ENCODE results near the gene TAL2. TPM values are rescaled to one million over a fixed set of nuclear protein-coding genes. Genes with fewer than 3 reads are reported as not detected.

The TAL2 gene
- total RNA-seq, 1 experiment from 2014 or later = 0.50 TPM

DNA sequence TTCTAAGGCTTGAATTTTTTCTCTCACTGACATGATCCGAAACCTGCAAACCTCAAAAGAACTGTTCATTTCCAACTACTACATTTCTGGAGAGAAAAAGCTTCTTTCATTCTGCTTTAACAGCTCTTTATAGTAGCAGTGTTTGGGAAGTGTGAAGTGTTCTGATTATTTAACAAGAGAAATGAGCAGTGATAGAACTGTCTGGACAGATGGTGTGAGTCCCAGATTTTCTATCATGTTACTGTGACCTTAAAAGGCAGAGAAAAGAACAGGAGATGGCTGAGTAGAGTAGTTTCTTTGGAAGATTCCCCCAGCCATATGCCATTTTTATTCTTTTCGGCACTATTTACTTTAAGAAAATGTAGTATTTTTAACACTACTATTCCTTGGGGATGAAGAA, 41.3 kb upstream of the TAL2 start:
- Histone ChIP-seq H3K18ac (ENCODE audit: insufficient read length, low read depth, low read length) (no peak overlapping the region), H2BK5ac (ENCODE audit: insufficient read length, low read length) (no peak overlapping the region), H3T11ph (ENCODE audit: low read length) (no peak overlapping the region), H3K23ac (ENCODE audit: insufficient read length, low read depth, low read length) (no peak overlapping the region), H3K4ac (ENCODE audit: low read depth, low read length) (no peak overlapping the region), H2BK15ac (ENCODE audit: low read depth, low read length) (no peak overlapping the region), H2BK12ac (ENCODE audit: insufficient read length, low read depth, low read length) (no peak overlapping the region), H2AK5ac (ENCODE audit: insufficient read length, low read length) (no peak overlapping the region), H4K8ac (replicated peaks; ENCODE audit: insufficient read length, low read depth, low read length) (no peak overlapping the region), H3K27me3 (ENCODE audit: insufficient read depth, low read length) (no peaks in the 10 kb centered on the region), H3K4me1 (ENCODE audit: insufficient read depth, low read length) (no peaks in the 10 kb centered on the region), H3K23me2 (ENCODE audit: insufficient read length, low read depth, low read length, poor library complexity, severe bottlenecking) (no peaks in the 10 kb centered on the region), H3K56ac (ENCODE audit: insufficient read length, low read depth, low read length) (no peak overlapping the region), H2AFZ (ENCODE audit: low read length) (no peak overlapping the region), H4K91ac (ENCODE audit: insufficient read length, low read depth, low read length) (no peak overlapping the region), H2BK120ac (ENCODE audit: low read depth, low read length, poor library complexity, severe bottlenecking) (no peak overlapping the region), H3K27ac (ENCODE audit: insufficient read length, low read depth, low read length) (no peak overlapping the region), H2BK20ac (ENCODE audit: low read depth, low read length, poor library complexity, severe bottlenecking) (no peak overlapping the region), H3K4me2 (ENCODE audit: insufficient read depth, insufficient read length, low read length) (no peak overlapping the region), H3K79me1 (ENCODE audit: insufficient read depth, low read depth, low read length, poor library complexity, severe bottlenecking) (no peaks in the 10 kb centered on the region), H3K9me3 (ENCODE audit: control insufficient read depth, low read depth, low read length) (no peaks in the 10 kb centered on the region), H4K20me1 (ENCODE audit: control insufficient read depth, insufficient read depth, insufficient read length) (no peaks in the 10 kb centered on the region), H3K14ac (ENCODE audit: insufficient read depth, low read length) (no peak overlapping the region), H3K9ac (ENCODE audit: extremely low read depth, insufficient read length, low read length) (no peak overlapping the region), H4K5ac (ENCODE audit: insufficient read length, low read depth, low read length) (no peak overlapping the region), H3K79me2 (ENCODE audit: insufficient read depth, low read length) (no peaks in the 10 kb centered on the region)
- H3K4me3 Mint-ChIP-seq = no peak overlapping the region
- H3K4me1 Mint-ChIP-seq = no peaks in the 10 kb centered on the region
- H3K27ac Mint-ChIP-seq = no peak overlapping the region
- no CpG with 5 or more reads among the region's 2 CpGs for WGBS (ENCODE audit: extremely low coverage, insufficient read length, low lambda C conversion rate)
- H3K9me3 Mint-ChIP-seq = no peaks in the 10 kb centered on the region
- H3K27me3 Mint-ChIP-seq (ENCODE audit: low read depth) = no peaks in the 10 kb centered on the region
- no peak for DNase-seq
- H3K36me3 Mint-ChIP-seq (ENCODE audit: insufficient read depth in 1 of 3, low read depth in 3 of 3) = no peaks in the 10 kb centered on the region
- TF ChIP-seq, protein P1, sequence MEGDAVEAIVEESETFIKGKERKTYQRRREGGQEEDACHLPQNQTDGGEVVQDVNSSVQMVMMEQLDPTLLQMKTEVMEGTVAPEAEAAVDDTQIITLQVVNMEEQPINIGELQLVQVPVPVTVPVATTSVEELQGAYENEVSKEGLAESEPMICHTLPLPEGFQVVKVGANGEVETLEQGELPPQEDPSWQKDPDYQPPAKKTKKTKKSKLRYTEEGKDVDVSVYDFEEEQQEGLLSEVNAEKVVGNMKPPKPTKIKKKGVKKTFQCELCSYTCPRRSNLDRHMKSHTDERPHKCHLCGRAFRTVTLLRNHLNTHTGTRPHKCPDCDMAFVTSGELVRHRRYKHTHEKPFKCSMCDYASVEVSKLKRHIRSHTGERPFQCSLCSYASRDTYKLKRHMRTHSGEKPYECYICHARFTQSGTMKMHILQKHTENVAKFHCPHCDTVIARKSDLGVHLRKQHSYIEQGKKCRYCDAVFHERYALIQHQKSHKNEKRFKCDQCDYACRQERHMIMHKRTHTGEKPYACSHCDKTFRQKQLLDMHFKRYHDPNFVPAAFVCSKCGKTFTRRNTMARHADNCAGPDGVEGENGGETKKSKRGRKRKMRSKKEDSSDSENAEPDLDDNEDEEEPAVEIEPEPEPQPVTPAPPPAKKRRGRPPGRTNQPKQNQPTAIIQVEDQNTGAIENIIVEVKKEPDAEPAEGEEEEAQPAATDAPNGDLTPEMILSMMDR (conservative IDR thresholded peaks at IDR 0.05) = no peak

Data from H9 (cell line).